Keratinocyte (primary cell): ENCODE data around the gene CREG2. TPM values are rescaled to one million over a fixed set of nuclear protein-coding genes. Genes with fewer than 3 reads are reported as not detected.

Experiments used
- DNase-seq: peaks from one replicate; pipeline ENCODE4 v3.0.0-alpha.2; 2011; ENCODE audit warnings: low read depth, missing footprints, low spot score
- FAIRE-seq: peaks from 2 replicates; lab custom pipeline; 2011; peaks lifted over from hg19 to GRCh38; lab: Jason Lieb, UNC
- H2AFZ ChIP-seq: 2 replicates; pipeline ENCODE4 v1.6.0; 2012; ENCODE audit warnings: low read length, control low read depth, inconsistent platforms; ENCODE audit not compliant: control insufficient read depth
- H3K27ac ChIP-seq: 2 replicates; pipeline ENCODE4 v1.5.1; 2011; ENCODE audit warnings: low read length; ENCODE audit not compliant: control insufficient read depth, insufficient read depth
- H3K27me3 ChIP-seq: 3 replicates; pipeline ENCODE4 v1.6.0; 2011; ENCODE audit warnings: low read length; ENCODE audit not compliant: control insufficient read depth, insufficient read depth; ENCODE audit errors: extremely low read depth
- H3K36me3 ChIP-seq, 2 experiments: 2 replicates in 1 of 2; 3 replicates in 1 of 2; pipeline ENCODE4 v1.5.1; 2011; ENCODE audit warnings: low read length in 2 of 2, mild to moderate bottlenecking in 1 of 2; ENCODE audit not compliant: control insufficient read depth in 2 of 2, insufficient read depth in 2 of 2; ENCODE audit errors: extremely low read depth in 1 of 2
- H3K4me1 ChIP-seq: 3 replicates; pipeline ENCODE4 v1.5.1; 2011; ENCODE audit warnings: low read length; ENCODE audit not compliant: control insufficient read depth, insufficient read depth; ENCODE audit errors: extremely low read depth
- H3K4me2 ChIP-seq: 3 replicates; pipeline ENCODE4 v1.6.0; 2011; ENCODE audit warnings: low read depth, low read length; ENCODE audit not compliant: control insufficient read depth, insufficient read depth; ENCODE audit errors: extremely low read depth
- H3K4me3 ChIP-seq, 3 experiments: fragments of 200-600 bp in 1 of 3; sonication (generic) in 1 of 3; 2 replicates in 2 of 3; 3 replicates in 1 of 3; pipeline ENCODE4 v1.5.1; 2011 to 2016; ENCODE audit warnings: low read length in 3 of 3, mild to moderate bottlenecking in 3 of 3, control low read depth in 2 of 3, inconsistent platforms in 1 of 3, low read depth in 1 of 3, mixed read lengths in 1 of 3, mixed run types in 1 of 3, moderate library complexity in 1 of 3; ENCODE audit not compliant: control insufficient read depth in 2 of 3, insufficient read depth in 2 of 3; ENCODE audit errors: extremely low read depth in 1 of 3
- H3K79me2 ChIP-seq: 2 replicates; pipeline ENCODE4 v1.6.0; 2012; ENCODE audit warnings: low read length; ENCODE audit not compliant: control insufficient read depth, insufficient read depth
- H3K9ac ChIP-seq: 3 replicates; pipeline ENCODE4 v1.6.0; 2011; ENCODE audit warnings: low read length; ENCODE audit not compliant: control insufficient read depth, insufficient read depth; ENCODE audit errors: extremely low read depth
- H3K9me1 ChIP-seq: 3 replicates; pipeline ENCODE4 v1.6.0; 2011; ENCODE audit warnings: low read length; ENCODE audit not compliant: control insufficient read depth, insufficient read depth; ENCODE audit errors: extremely low read depth
- H3K9me3 ChIP-seq: 2 replicates; pipeline ENCODE4 v1.5.1; 2012; ENCODE audit warnings: low read depth, low read length; ENCODE audit not compliant: control insufficient read depth
- H4K20me1 ChIP-seq: 3 replicates; pipeline ENCODE4 v1.6.0; 2011; ENCODE audit warnings: low read length; ENCODE audit not compliant: control insufficient read depth, insufficient read depth; ENCODE audit errors: extremely low read depth
- CTCF ChIP-seq, 3 experiments: IDR thresholded peaks in 1 of 3; conservative IDR thresholded peaks in 1 of 3; optimal IDR thresholded peaks in 1 of 3; 2 replicates in 2 of 3; 3 replicates in 1 of 3; pipeline versions ENCODE3 to v1.5.1; 2011; ENCODE audit warnings: low read length in 3 of 3, mild to moderate bottlenecking in 3 of 3, moderate library complexity in 2 of 3, control low read depth in 1 of 3, inconsistent platforms in 1 of 3; ENCODE audit not compliant: insufficient read depth in 2 of 3; ENCODE audit errors: extremely low read depth in 1 of 3
- EZH2 ChIP-seq: IDR thresholded peaks from one replicate; pipeline ENCODE4 v1.6.1; 2012; ENCODE audit warnings: inconsistent platforms, mild to moderate bottlenecking, low read length, moderate library complexity
- dilution Hi-C: fragments of 300-500 bp; cut with MboI; formaldehyde crosslinking; loops from one replicate; pipeline ENCODE4 v1.7.0; 2020; ENCODE audit warnings: low sequenced_read_pairs; ENCODE audit not compliant: extremely low pct_ligation_motif_present
- polyA plus RNA-seq, 5 experiments: library from polyadenylated mRNA; depleted of rRNA in 3 of 5; stranded (reverse) in 3 of 5; stranded (forward) in 1 of 5; unstranded in 1 of 5; fragments of >200 nt; gene quantifications; 1 replicate in 1 of 5; 2 replicates in 3 of 5; 3 replicates in 1 of 5; pipeline versions ENCODE4 v1.2.1 to v1.2.3, GENCODE V29; 2011 to 2012; ENCODE audit warnings: missing spikeins in 2 of 5, low read depth in 1 of 5, low replicate concordance in 1 of 5

CREG2 gene
- polyA plus RNA-seq, 1 donor (not counting 4 experiments of a cell fraction or from before 2014, with no cell fraction given) = 1.7 TPM

DNA sequence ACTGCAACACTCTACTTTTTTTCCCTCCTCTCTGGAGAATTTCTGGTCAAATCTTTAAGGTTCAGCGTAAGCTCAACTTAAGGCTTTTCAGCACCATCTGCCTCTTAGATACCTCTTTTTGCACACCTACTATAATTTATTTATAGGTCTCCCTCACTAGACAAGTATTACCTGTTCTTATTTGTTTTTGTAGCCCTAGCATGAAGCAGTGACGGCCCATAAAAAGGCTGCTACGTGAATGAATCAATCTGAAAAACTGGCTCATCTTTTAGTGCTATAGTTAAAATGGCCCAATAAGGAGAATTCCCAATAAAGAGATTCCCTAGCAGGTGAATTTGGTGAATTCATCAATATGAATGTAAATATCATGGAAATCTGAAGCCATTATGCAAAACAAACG, 85.3 kb downstream of the CREG2 start:
- FAIRE-seq = no peak
- no peak overlapping the region for H3K9ac ChIP-seq
- H3K4me2 ChIP-seq = no peak overlapping the region
- H3K9me1 ChIP-seq = peaks cover 6% of the 10 kb centered on the region
- H4K20me1 ChIP-seq = peaks cover 39% of the 10 kb centered on the region
- H3K4me1 ChIP-seq = peaks cover 17% of the 10 kb centered on the region
- H3K4me3 ChIP-seq = no peak overlapping the region
- dilution Hi-C loops = no loop called here
- H3K79me2 ChIP-seq = peaks cover 98% of the 10 kb centered on the region
- H2AFZ ChIP-seq = no peak overlapping the region
- no peak for DNase-seq
- no peaks in the 10 kb centered on the region for H3K9me3 ChIP-seq
- no peak overlapping the region for H3K27ac ChIP-seq
- TF ChIP-seq CTCF (optimal IDR thresholded peaks at IDR 0.05 in 1 of 3, IDR thresholded peaks at IDR 0.05 in 1 of 3, conservative IDR thresholded peaks at IDR 0.05 in 1 of 3; ENCODE audit: extremely low read depth in 1 of 3, insufficient read depth in 2 of 3, low read length in 3 of 3) (no peak), EZH2 (no peak)
- H3K36me3 ChIP-seq = peaks cover 5 to 15% of the 10 kb centered on the region in 2 experiments
- no peaks in the 10 kb centered on the region for H3K27me3 ChIP-seq

DNA sequence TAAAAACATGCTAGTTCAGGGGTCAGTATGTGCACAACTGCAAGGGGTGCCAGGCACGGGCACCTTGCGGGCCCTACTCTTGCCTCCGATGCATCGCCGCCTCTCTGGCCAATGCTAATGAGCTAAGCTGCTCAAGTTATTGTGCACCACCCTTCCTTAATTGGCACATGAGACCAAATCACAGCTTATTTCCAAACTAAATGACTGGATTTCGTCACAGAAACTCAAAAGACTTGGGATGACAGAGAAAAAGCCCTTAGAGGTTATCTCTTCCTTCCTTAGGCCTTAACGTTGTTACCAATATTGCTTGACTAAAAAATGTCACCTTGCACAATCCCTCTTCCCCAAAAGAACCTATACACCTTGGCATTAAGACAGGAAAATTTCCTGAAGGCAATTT, 86.5 kb downstream of the CREG2 start:
- TF ChIP-seq CTCF (optimal IDR thresholded peaks at IDR 0.05 in 1 of 3, IDR thresholded peaks at IDR 0.05 in 1 of 3, conservative IDR thresholded peaks at IDR 0.05 in 1 of 3; ENCODE audit: extremely low read depth in 1 of 3, insufficient read depth in 2 of 3, low read length in 3 of 3) (no peak), EZH2 (no peak)
- peaks cover 1 to 12% of the 10 kb centered on the region in 2 experiments for H3K36me3 ChIP-seq
- FAIRE-seq = no peak
- no peak overlapping the region for H3K9ac ChIP-seq
- H3K27me3 ChIP-seq = no peaks in the 10 kb centered on the region
- DNase-seq = no peak
- H3K79me2 ChIP-seq = peaks cover 97% of the 10 kb centered on the region
- no peak overlapping the region for H3K27ac ChIP-seq
- dilution Hi-C loops = no loop called here
- H4K20me1 ChIP-seq = peaks cover 28% of the 10 kb centered on the region
- no peak overlapping the region for H2AFZ ChIP-seq
- H3K4me2 ChIP-seq = no peak overlapping the region
- no peaks in the 10 kb centered on the region for H3K9me3 ChIP-seq
- H3K4me3 ChIP-seq = no peak overlapping the region
- peaks cover 3% of the 10 kb centered on the region for H3K9me1 ChIP-seq
- H3K4me1 ChIP-seq = peaks cover 9% of the 10 kb centered on the region
